Endothelial cell (in vitro differentiated cells): ENCODE measurements around the gene SORCS2. TPM values are rescaled to one million over a fixed set of nuclear protein-coding genes. Genes with fewer than 3 reads are reported as not detected.

Experiments used
- DNase-seq: peaks from one replicate; pipeline ENCODE4 v3.0.0; 2021; ENCODE audit warnings: low spot score
- H3K27ac Mint-ChIP-seq: one replicate; pipeline ENCODE4 v1.8.0; 2021; ENCODE audit warnings: mixed read lengths, inconsistent platforms; ENCODE audit not compliant: unreplicated experiment
- H3K27me3 Mint-ChIP-seq: one replicate; pipeline ENCODE4 v1.8.0; 2021; ENCODE audit warnings: mild to moderate bottlenecking, moderate library complexity, mixed read lengths, inconsistent platforms; ENCODE audit not compliant: unreplicated experiment
- H3K36me3 Mint-ChIP-seq: one replicate; pipeline ENCODE4 v1.8.0; 2021; ENCODE audit warnings: mild to moderate bottlenecking, low read depth, mixed read lengths, inconsistent platforms; ENCODE audit not compliant: unreplicated experiment
- H3K4me1 Mint-ChIP-seq: one replicate; pipeline ENCODE4 v1.8.0; 2021; ENCODE audit warnings: mild to moderate bottlenecking, mixed read lengths, inconsistent platforms; ENCODE audit not compliant: unreplicated experiment
- H3K4me3 Mint-ChIP-seq: one replicate; pipeline ENCODE4 v1.8.0; 2021; ENCODE audit warnings: mild to moderate bottlenecking, mixed read lengths, inconsistent platforms; ENCODE audit not compliant: unreplicated experiment
- H3K9me3 Mint-ChIP-seq: one replicate; pipeline ENCODE4 v1.8.0; 2021; ENCODE audit warnings: mixed read lengths, inconsistent platforms; ENCODE audit not compliant: unreplicated experiment
- total RNA-seq: library from RNA; stranded (reverse); fragmentation: NEBNext Ultra II Directional; extraction: Animal tissue kit (Norgen Biotek cat#: 25700); gene quantifications from one replicate; pipeline ENCODE4 v1.2.1, GENCODE V29; 2021; ENCODE audit not compliant: unreplicated experiment
- TF ChIP-seq, protein P1 (sequence below): fragments of 200-600 bp; sonication (generic); IDR thresholded peaks from one replicate; pipeline ENCODE4 v1.5.0; 2021; ENCODE audit warnings: antibody characterized with exemption; ENCODE audit not compliant: unreplicated experiment

Gene SORCS2
- total RNA-seq, 1 donor from 2014 or later = 1.3 TPM

DNA sequence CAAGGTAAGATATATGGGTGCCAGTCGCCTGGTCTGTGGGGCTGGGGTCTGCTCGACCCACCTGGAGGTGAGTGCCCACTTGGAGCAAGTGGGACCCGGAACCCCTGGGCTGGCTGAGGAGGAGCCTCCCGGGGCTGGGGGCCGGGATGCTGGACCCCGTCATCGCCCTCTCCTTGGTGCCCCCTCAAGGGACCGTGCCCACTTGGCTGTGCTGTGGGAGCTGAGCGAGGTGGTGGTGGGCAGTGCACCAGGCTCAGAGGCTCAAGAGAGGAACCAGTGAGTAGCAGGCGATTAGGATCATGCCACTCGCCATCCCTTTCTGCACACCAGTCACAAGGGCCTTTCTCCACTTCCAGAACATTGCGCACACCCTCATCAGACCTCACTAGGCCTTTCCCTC, 446.2 kb downstream of the SORCS2 start:
- Mint-ChIP-seq H3K9me3 (no peaks in the 10 kb centered on the region), H3K27ac (no peak overlapping the region), H3K36me3 (no peaks in the 10 kb centered on the region), H3K4me1 (peaks cover 9% of the 10 kb centered on the region), H3K27me3 (peaks cover 3% of the 10 kb centered on the region), H3K4me3 (no peak overlapping the region)
- TF ChIP-seq, protein P1, sequence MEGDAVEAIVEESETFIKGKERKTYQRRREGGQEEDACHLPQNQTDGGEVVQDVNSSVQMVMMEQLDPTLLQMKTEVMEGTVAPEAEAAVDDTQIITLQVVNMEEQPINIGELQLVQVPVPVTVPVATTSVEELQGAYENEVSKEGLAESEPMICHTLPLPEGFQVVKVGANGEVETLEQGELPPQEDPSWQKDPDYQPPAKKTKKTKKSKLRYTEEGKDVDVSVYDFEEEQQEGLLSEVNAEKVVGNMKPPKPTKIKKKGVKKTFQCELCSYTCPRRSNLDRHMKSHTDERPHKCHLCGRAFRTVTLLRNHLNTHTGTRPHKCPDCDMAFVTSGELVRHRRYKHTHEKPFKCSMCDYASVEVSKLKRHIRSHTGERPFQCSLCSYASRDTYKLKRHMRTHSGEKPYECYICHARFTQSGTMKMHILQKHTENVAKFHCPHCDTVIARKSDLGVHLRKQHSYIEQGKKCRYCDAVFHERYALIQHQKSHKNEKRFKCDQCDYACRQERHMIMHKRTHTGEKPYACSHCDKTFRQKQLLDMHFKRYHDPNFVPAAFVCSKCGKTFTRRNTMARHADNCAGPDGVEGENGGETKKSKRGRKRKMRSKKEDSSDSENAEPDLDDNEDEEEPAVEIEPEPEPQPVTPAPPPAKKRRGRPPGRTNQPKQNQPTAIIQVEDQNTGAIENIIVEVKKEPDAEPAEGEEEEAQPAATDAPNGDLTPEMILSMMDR = no peak
- DNase-seq = no peak

DNA sequence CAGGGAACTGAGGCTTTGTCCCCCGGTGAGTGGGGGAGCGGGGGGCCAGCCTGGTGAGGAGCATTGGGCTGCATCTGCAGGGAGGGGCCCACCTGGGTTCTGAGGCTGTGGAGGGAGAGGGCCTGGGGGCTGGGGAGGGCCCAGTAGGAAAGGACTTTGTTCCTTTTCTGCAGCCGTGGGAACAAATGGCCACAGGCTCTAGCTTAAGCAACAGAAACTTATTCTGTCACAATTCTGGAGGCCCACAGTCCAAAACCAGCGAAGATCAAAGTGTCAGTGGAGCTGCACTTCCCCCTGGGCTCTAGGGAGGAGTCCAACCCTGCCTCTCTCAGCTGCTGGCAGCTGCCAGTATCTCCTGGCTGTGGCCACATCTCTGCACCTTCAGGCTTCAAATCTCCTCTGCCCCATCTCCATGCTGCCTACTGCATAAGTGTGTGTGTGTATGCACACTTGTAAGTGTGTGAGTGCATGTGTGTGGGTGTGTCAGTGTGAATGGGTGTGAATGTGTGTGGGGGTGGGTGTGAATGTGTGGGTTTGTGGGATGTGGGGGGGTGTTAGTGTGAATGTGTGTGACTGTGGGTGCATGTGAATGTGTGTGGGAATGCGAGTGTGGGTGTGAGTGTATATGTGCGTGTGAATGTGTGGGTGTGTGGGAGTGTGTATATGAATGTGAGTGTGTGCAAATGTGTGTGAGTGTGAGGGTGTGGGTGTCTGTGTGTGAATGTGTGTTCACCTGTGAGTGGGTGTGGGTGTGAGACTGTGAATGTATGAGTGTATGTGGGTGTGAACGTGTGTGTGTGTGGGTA, 446.8 kb downstream of the SORCS2 start:
- peaks cover 3% of the 10 kb centered on the region for H3K27me3 Mint-ChIP-seq
- no peaks in the 10 kb centered on the region for H3K9me3 Mint-ChIP-seq
- peaks cover 9% of the 10 kb centered on the region for H3K4me1 Mint-ChIP-seq

DNA sequence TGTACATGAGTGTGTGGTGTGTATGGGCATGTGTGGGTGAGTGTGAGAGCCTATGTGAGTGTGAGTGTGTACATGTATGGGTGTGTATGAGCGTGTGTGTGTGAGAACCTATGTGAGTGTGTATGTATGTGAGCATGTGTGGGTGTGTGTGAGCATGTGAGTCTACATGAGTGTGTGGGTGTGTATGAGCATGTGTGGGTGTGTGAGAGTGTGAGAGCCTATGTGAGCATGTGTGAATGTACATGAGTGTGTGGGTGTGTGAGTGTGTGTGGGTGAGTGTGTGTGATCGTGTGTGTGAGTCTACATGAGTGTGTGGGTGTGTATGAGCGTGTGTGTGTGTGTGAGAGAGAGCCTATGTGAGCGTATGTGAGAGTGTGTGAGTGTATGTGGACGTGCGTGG, 447.8 kb downstream of the SORCS2 start:
- no peak for DNase-seq
- Mint-ChIP-seq H3K4me1 (peaks cover 6% of the 10 kb centered on the region), H3K36me3 (no peaks in the 10 kb centered on the region), H3K27ac (no peak overlapping the region), H3K27me3 (peaks cover 6% of the 10 kb centered on the region), H3K9me3 (no peaks in the 10 kb centered on the region), H3K4me3 (no peak overlapping the region)
- TF ChIP-seq, protein P1 = no peak

More for the DNA sequence above, 446.8 kb downstream of the SORCS2 start:
- no peak overlapping the region for H3K27ac Mint-ChIP-seq
- no peak overlapping the region for H3K4me3 Mint-ChIP-seq
- no peak for DNase-seq
- TF ChIP-seq, protein P1 = no peak
- H3K36me3 Mint-ChIP-seq = no peaks in the 10 kb centered on the region

DNA sequence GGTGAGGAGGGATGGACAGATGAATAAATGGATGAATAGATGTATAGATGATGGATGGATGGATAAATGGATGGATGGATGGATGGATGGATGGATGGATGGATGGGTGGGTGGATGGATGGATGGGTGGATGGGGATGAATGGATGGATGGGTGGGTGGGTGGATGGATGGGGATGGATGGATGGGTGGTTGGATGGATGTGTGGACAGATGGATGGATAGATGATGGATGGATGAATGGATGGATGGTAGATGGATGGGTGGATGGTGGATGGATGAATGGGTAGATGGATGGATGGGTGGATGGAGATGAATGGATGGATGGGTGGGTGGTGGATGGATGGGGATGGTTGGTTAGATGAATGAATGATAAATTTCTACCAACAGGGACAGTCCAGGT, 449.4 kb downstream of the SORCS2 start:
- Mint-ChIP-seq H3K27ac (no peak overlapping the region), H3K36me3 (no peaks in the 10 kb centered on the region), H3K27me3 (peaks cover 8% of the 10 kb centered on the region), H3K4me3 (peak overlapping the region; percentile 5), H3K9me3 (no peaks in the 10 kb centered on the region), H3K4me1 (no peaks in the 10 kb centered on the region)
- DNase-seq = no peak
- TF ChIP-seq, protein P1 = no peak

DNA sequence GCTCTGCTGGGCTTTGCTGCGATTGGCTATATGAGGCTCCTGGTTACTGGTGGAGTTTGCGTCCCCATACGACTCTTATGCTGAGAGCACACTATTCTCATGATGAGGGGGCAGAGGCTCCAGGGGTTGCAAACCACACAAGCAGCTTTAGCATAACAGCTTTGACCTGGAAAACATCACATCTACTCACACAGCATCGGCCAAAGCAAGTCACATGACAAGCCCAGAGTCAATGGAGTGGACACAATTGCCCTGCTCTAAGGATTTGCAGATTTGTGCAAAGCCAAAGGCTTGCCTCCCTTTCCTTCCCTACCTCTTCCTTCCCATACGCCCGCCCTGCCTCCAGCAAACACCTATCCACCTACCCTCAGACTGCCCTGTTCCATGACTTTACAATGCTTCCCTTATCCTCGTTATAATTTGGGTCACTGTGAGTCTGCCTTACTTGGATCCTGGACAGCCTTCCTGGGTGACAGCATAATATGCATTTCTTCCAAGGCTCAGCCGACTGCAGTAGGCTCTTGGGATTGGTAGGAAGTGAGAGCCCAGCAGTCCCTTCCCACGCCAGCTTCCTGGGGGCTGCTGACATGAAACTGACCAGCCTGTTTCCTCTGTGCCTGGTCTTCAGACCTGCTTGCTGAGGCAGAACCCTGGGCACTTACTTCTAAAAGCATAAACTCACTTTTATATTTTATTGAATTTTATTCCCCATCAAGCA, 450.6 kb downstream of the SORCS2 start:
- no peaks in the 10 kb centered on the region for H3K36me3 Mint-ChIP-seq
- no peak overlapping the region for H3K4me3 Mint-ChIP-seq
- H3K4me1 Mint-ChIP-seq = peaks cover 2% of the 10 kb centered on the region
- no peak overlapping the region for H3K27ac Mint-ChIP-seq
- DNase-seq = no peak
- peaks cover 12% of the 10 kb centered on the region for H3K27me3 Mint-ChIP-seq
- TF ChIP-seq, protein P1 = no peak
- no peaks in the 10 kb centered on the region for H3K9me3 Mint-ChIP-seq
